GM19035 (cell line): ENCODE results near the gene NFKB2.

Experiments
- ATAC-seq: cut with Tn5 transposase; IDR thresholded peaks from one replicate; pipeline ENCODE4 v1.9.1; 2021; ENCODE audit not compliant: unreplicated experiment

NFKB2 gene

GRCh38 chr10:102395400-102396316 lies at the start of gene NFKB2:
Gene NFKB2, plus strand, starts transcription at chr10:102395705. Its CDS starts 255 bp downstream, at chr10:102395960.
- peak; percentile 34 for ATAC-seq

GRCh38 chr10:102347236-102347828 lies 48.2 kb upstream of the NFKB2 start:
- ATAC-seq: no peak

GRCh38 chr10:102352066-102352715 lies 43.3 kb upstream of the NFKB2 start:
- no peak for ATAC-seq

GRCh38 chr10:102354451-102354850 lies 41.1 kb upstream of the NFKB2 start:
- ATAC-seq: no peak

- ATAC-seq: no peak
Observed at GRCh38 chr10:102358712-102359382, 36.7 kb upstream of the NFKB2 start.

GRCh38 chr10:102367441-102367840 lies 28.1 kb upstream of the NFKB2 start:
- ATAC-seq: no peak

GRCh38 chr10:102368077-102368476 lies 27.4 kb upstream of the NFKB2 start:
- no peak for ATAC-seq

GRCh38 chr10:102371295-102371694 lies 24.2 kb upstream of the NFKB2 start:
- ATAC-seq: no peak

- ATAC-seq: no peak
Observed at GRCh38 chr10:102375250-102375649, 20.3 kb upstream of the NFKB2 start.

GRCh38 chr10:102375867-102376266 lies 19.6 kb upstream of the NFKB2 start:
- no peak for ATAC-seq

GRCh38 chr10:102376901-102377300 lies 18.6 kb upstream of the NFKB2 start:
- ATAC-seq: no peak

GRCh38 chr10:102379383-102379782 lies 16.1 kb upstream of the NFKB2 start:
- ATAC-seq: no peak

- ATAC-seq: no peak
Observed at GRCh38 chr10:102381983-102382382, 13.5 kb upstream of the NFKB2 start.

- ATAC-seq: no peak
Observed at GRCh38 chr10:102382871-102383270, 12.6 kb upstream of the NFKB2 start.

GRCh38 chr10:102384053-102384452 lies 11.5 kb upstream of the NFKB2 start:
- no peak for ATAC-seq

GRCh38 chr10:102384606-102385429 lies 10.7 kb upstream of the NFKB2 start:
- no peak for ATAC-seq

- no peak for ATAC-seq
Observed at GRCh38 chr10:102389894-102390293, 5.6 kb upstream of the NFKB2 start.

GRCh38 chr10:102392306-102392705 lies 3.2 kb upstream of the NFKB2 start:
- ATAC-seq: no peak

- no peak for ATAC-seq
Observed at GRCh38 chr10:102393411-102394078, 2.0 kb upstream of the NFKB2 start.
